H9 (cell line): ENCODE results near the gene CCDC158. TPM values are rescaled to one million over a fixed set of nuclear protein-coding genes. Genes with fewer than 3 reads are reported as not detected.

ENCODE experiments used
- DNase-seq: peaks from one replicate; pipeline ENCODE4 v3.0.0-alpha.2; 2017
- H2AFZ ChIP-seq: one replicate; pipeline ENCODE4 v1.6.1; 2013; ENCODE audit warnings: mild to moderate bottlenecking, low read length, control low read depth, moderate library complexity
- H2AK5ac ChIP-seq: 2 replicates; pipeline ENCODE4 v1.6.1; 2013; ENCODE audit warnings: low read length, control low read depth, mixed read lengths; ENCODE audit not compliant: insufficient read length
- H2BK120ac ChIP-seq: one replicate; pipeline ENCODE4 v1.6.1; 2013; ENCODE audit warnings: low read depth, mild to moderate bottlenecking, low read length, control low read depth, inconsistent platforms; ENCODE audit not compliant: poor library complexity, severe bottlenecking
- H2BK12ac ChIP-seq: 2 replicates; pipeline ENCODE4 v1.6.1; 2013; ENCODE audit warnings: low read length, control low read depth, mixed read lengths, low read depth; ENCODE audit not compliant: insufficient read length
- H2BK15ac ChIP-seq: 2 replicates; pipeline ENCODE4 v1.6.1; 2013; ENCODE audit warnings: low read depth, low read length, control low read depth
- H2BK20ac ChIP-seq: one replicate; pipeline ENCODE4 v1.6.1; 2013; ENCODE audit warnings: low read depth, mild to moderate bottlenecking, low read length, control low read depth, inconsistent platforms; ENCODE audit not compliant: poor library complexity, severe bottlenecking
- H2BK5ac ChIP-seq: 2 replicates; pipeline ENCODE4 v1.6.1; 2013; ENCODE audit warnings: low read length, control low read depth, mixed read lengths; ENCODE audit not compliant: insufficient read length
- H3K14ac ChIP-seq: 2 replicates; pipeline ENCODE4 v1.6.1; 2013; ENCODE audit warnings: low read length, control low read depth; ENCODE audit not compliant: insufficient read depth
- H3K18ac ChIP-seq: 2 replicates; pipeline ENCODE4 v1.6.1; 2013; ENCODE audit warnings: low read depth, mild to moderate bottlenecking, mixed read lengths, low read length, control low read depth; ENCODE audit not compliant: insufficient read length
- H3K23ac ChIP-seq: 2 replicates; pipeline ENCODE4 v1.6.1; 2013; ENCODE audit warnings: low read length, control low read depth, mixed read lengths, low read depth; ENCODE audit not compliant: insufficient read length
- H3K23me2 ChIP-seq: 2 replicates; pipeline ENCODE4 v1.6.1; 2013; ENCODE audit warnings: low read depth, mild to moderate bottlenecking, mixed read lengths, low read length, control low read depth; ENCODE audit not compliant: insufficient read length, poor library complexity, severe bottlenecking
- H3K27ac ChIP-seq: 2 replicates; pipeline ENCODE4 v1.5.1; 2013; ENCODE audit warnings: low read length, control low read depth, mixed read lengths, low read depth; ENCODE audit not compliant: insufficient read length
- H3K27me3 ChIP-seq: 2 replicates; pipeline ENCODE4 v1.6.1; 2013; ENCODE audit warnings: low read length, control low read depth, inconsistent platforms; ENCODE audit not compliant: insufficient read depth
- H3K4ac ChIP-seq: 2 replicates; pipeline ENCODE4 v1.6.1; 2013; ENCODE audit warnings: low read depth, mild to moderate bottlenecking, control low read depth, inconsistent platforms, low read length, moderate library complexity
- H3K4me1 ChIP-seq: 2 replicates; pipeline ENCODE4 v1.6.1; 2013; ENCODE audit warnings: low read length, control low read depth, inconsistent platforms; ENCODE audit not compliant: insufficient read depth
- H3K4me2 ChIP-seq: 2 replicates; pipeline ENCODE4 v1.6.1; 2013; ENCODE audit warnings: low read length, control low read depth, mixed read lengths; ENCODE audit not compliant: insufficient read length, insufficient read depth
- H3K56ac ChIP-seq: 2 replicates; pipeline ENCODE4 v1.6.1; 2013; ENCODE audit warnings: low read depth, mild to moderate bottlenecking, mixed read lengths, low read length, control low read depth; ENCODE audit not compliant: insufficient read length
- H3K79me1 ChIP-seq: 2 replicates; pipeline ENCODE4 v1.6.1; 2013; ENCODE audit warnings: low read depth, mild to moderate bottlenecking, moderate library complexity, low read length, control low read depth, inconsistent platforms; ENCODE audit not compliant: insufficient read depth, poor library complexity, severe bottlenecking
- H3K79me2 ChIP-seq: 2 replicates; pipeline ENCODE4 v1.6.1; 2013; ENCODE audit warnings: low read length, control low read depth, inconsistent platforms; ENCODE audit not compliant: insufficient read depth
- H3K9ac ChIP-seq: 2 replicates; pipeline ENCODE4 v1.6.1; 2013; ENCODE audit warnings: low read length, control low read depth, mixed read lengths; ENCODE audit not compliant: insufficient read length; ENCODE audit errors: extremely low read depth
- H3K9me3 ChIP-seq: one replicate; pipeline ENCODE4 v1.6.1; 2013; ENCODE audit warnings: low read depth, low read length, inconsistent platforms; ENCODE audit not compliant: control insufficient read depth
- H3T11ph ChIP-seq: one replicate; pipeline ENCODE4 v1.6.1; 2013; ENCODE audit warnings: mild to moderate bottlenecking, low read length, control low read depth, inconsistent platforms
- H4K20me1 ChIP-seq: one replicate; pipeline ENCODE4 v1.6.1; 2013; ENCODE audit not compliant: control insufficient read depth, insufficient read length, insufficient read depth
- H4K5ac ChIP-seq: 2 replicates; pipeline ENCODE4 v1.6.1; 2013; ENCODE audit warnings: low read depth, mild to moderate bottlenecking, mixed read lengths, low read length, control low read depth; ENCODE audit not compliant: insufficient read length
- H4K8ac ChIP-seq: replicated peaks from 2 replicates; pipeline ENCODE4 v1.6.1; 2013; ENCODE audit warnings: low read length, control low read depth, mixed read lengths, low read depth; ENCODE audit not compliant: insufficient read length
- H4K91ac ChIP-seq: 2 replicates; pipeline ENCODE4 v1.6.1; 2013; ENCODE audit warnings: low read depth, mild to moderate bottlenecking, moderate library complexity, mixed read lengths, low read length, control low read depth; ENCODE audit not compliant: insufficient read length
- H3K27ac Mint-ChIP-seq, 3 experiments: 2 replicates in 2 of 3; 3 replicates in 1 of 3; pipeline ENCODE4 v1.8.0; 2020 to 2021; ENCODE audit warnings: mixed read lengths in 3 of 3, mild to moderate bottlenecking in 1 of 3, moderate library complexity in 1 of 3
- H3K27me3 Mint-ChIP-seq: 2 replicates; pipeline ENCODE4 v1.8.0; 2021; ENCODE audit warnings: low read depth, mild to moderate bottlenecking, moderate library complexity, mixed read lengths
- H3K36me3 Mint-ChIP-seq, 3 experiments: 2 replicates in 2 of 3; 3 replicates in 1 of 3; pipeline ENCODE4 v1.8.0; 2020 to 2021; ENCODE audit warnings: low read depth in 3 of 3, mixed read lengths in 3 of 3; ENCODE audit not compliant: insufficient read depth in 1 of 3
- H3K4me1 Mint-ChIP-seq, 2 experiments: 2 replicates each; pipeline ENCODE4 v1.8.0; 2020; ENCODE audit warnings: mixed read lengths in 2 of 2
- H3K4me3 Mint-ChIP-seq, 2 experiments: 2 replicates in 1 of 2; 3 replicates in 1 of 2; pipeline ENCODE4 v1.8.0; 2020 to 2021; ENCODE audit warnings: mild to moderate bottlenecking in 2 of 2, mixed read lengths in 2 of 2, moderate library complexity in 1 of 2
- H3K9me3 Mint-ChIP-seq, 2 experiments: 2 replicates in 1 of 2; 3 replicates in 1 of 2; pipeline ENCODE4 v1.8.0; 2020; ENCODE audit warnings: mild to moderate bottlenecking in 2 of 2, mixed read lengths in 2 of 2, moderate library complexity in 1 of 2
- CTCF ChIP-seq: fragments of 200-600 bp; sonication (generic); conservative IDR thresholded peaks from 3 replicates; pipeline ENCODE4 v1.8.0; 2021; ENCODE audit warnings: antibody characterized with exemption, mild to moderate bottlenecking
- WGBS: extraction: QIAGEN DNeasy Blood & Tissue Kit; methylation state at CpG from one replicate; pipeline ENCODE4 v1.1.7; 2013; ENCODE audit warnings: missing lambda C conversion rate, low lambda C conversion rate, mixed read lengths; ENCODE audit not compliant: insufficient read length; ENCODE audit errors: extremely low coverage; 5-methylcytosine and 5-hydroxymethylcytosine counted together
- total RNA-seq: library from RNA; stranded (reverse); gene quantifications from 2 replicates; pipeline ENCODE4 v1.2.1, GENCODE V29; 2021

The CCDC158 gene
- total RNA-seq, 1 experiment from 2014 or later, result not detected

- DNase-seq, result no peak
- Histone ChIP-seq H3K18ac (no peak overlapping the region), H4K20me1 (no peaks in the 10 kb centered on the region), H4K8ac (no peak overlapping the region), H3K79me2 (no peaks in the 10 kb centered on the region), H4K91ac (no peak overlapping the region), H3K23ac (no peak overlapping the region), H2AK5ac (no peak overlapping the region), H2BK12ac (no peak overlapping the region), H2BK5ac (no peak overlapping the region), H2BK15ac (no peak overlapping the region), H3K14ac (no peak overlapping the region), H2AFZ (no peak overlapping the region), H2BK20ac (no peak overlapping the region), H2BK120ac (no peak overlapping the region), H3K23me2 (no peaks in the 10 kb centered on the region), H3K9me3 (no peaks in the 10 kb centered on the region), H4K5ac (no peak overlapping the region), H3K9ac (no peak overlapping the region), H3K27me3 (no peaks in the 10 kb centered on the region), H3K27ac (no peak overlapping the region), H3T11ph (no peak overlapping the region), H3K79me1 (no peaks in the 10 kb centered on the region), H3K4ac (no peak overlapping the region), H3K4me2 (no peak overlapping the region), H3K56ac (no peak overlapping the region), H3K4me1 (peaks cover 4% of the 10 kb centered on the region; the same call in 1 of the 2 replicates)
- WGBS, result no CpG with 5 or more reads among the region's 1 CpG
- H3K4me1 Mint-ChIP-seq, result peaks cover 13 to 16% of the 10 kb centered on the region in 2 experiments
- no peak overlapping the region for H3K27ac Mint-ChIP-seq
- H3K4me3 Mint-ChIP-seq, result no peak overlapping the region
- H3K36me3 Mint-ChIP-seq, result no peaks in the 10 kb centered on the region; a peak in 1 of 7 replicates
- no peak for TF ChIP-seq CTCF
- H3K27me3 Mint-ChIP-seq, result no peaks in the 10 kb centered on the region
- no peaks in the 10 kb centered on the region; a peak in 1 of 5 replicates for H3K9me3 Mint-ChIP-seq
Measured at GRCh38 chr4:76374798-76375197, 46.1 kb downstream of the CCDC158 start.
